Glutamatergic neuron (in vitro differentiated cells): Measurements from ENCODE around the gene GPD2. TPM values are rescaled to one million over a fixed set of nuclear protein-coding genes. Genes with fewer than 3 reads are reported as not detected.

ENCODE experiments used
- DNase-seq: peaks from one replicate; pipeline ENCODE4 v3.0.0; 2022
- H3K27ac Mint-ChIP-seq: one replicate; pipeline ENCODE4 v1.8.0; 2020; ENCODE audit warnings: mild to moderate bottlenecking, mixed read lengths, inconsistent platforms; ENCODE audit not compliant: unreplicated experiment
- H3K27me3 Mint-ChIP-seq: one replicate; pipeline ENCODE4 v1.8.0; 2020; ENCODE audit warnings: mild to moderate bottlenecking, moderate library complexity, mixed read lengths, inconsistent platforms; ENCODE audit not compliant: unreplicated experiment
- H3K36me3 Mint-ChIP-seq: one replicate; pipeline ENCODE4 v1.8.0; 2020; ENCODE audit warnings: mild to moderate bottlenecking, mixed read lengths, inconsistent platforms; ENCODE audit not compliant: unreplicated experiment
- H3K4me1 Mint-ChIP-seq: one replicate; pipeline ENCODE4 v1.8.0; 2020; ENCODE audit warnings: mild to moderate bottlenecking, low read depth, mixed read lengths, inconsistent platforms; ENCODE audit not compliant: unreplicated experiment
- H3K4me3 Mint-ChIP-seq: one replicate; pipeline ENCODE4 v1.8.0; 2020; ENCODE audit warnings: mild to moderate bottlenecking, mixed read lengths, inconsistent platforms; ENCODE audit not compliant: unreplicated experiment
- H3K9me3 Mint-ChIP-seq: one replicate; pipeline ENCODE4 v1.8.0; 2020; ENCODE audit warnings: mild to moderate bottlenecking, moderate library complexity, mixed read lengths, inconsistent platforms; ENCODE audit not compliant: unreplicated experiment
- CTCF ChIP-seq: fragments of 200-600 bp; sonication (generic); IDR thresholded peaks from one replicate; pipeline ENCODE4 v1.5.0; 2021; ENCODE audit not compliant: partially characterized antibody, unreplicated experiment
- total RNA-seq: library from RNA; stranded (reverse); fragmentation: NEBNext Ultra II Directional; extraction: Animal tissue kit (Norgen Biotek cat#: 25700); gene quantifications from one replicate; pipeline ENCODE4 v1.2.1, GENCODE V29; 2021; ENCODE audit not compliant: unreplicated experiment

GPD2 gene
- total RNA-seq, 1 donor from 2014 or later: 26.2 TPM

GRCh38 chr2:156466739-156467405 lies 30.7 kb downstream of the GPD2 start:
- no peaks in the 10 kb centered on the region for H3K36me3 Mint-ChIP-seq
- H3K9me3 Mint-ChIP-seq: no peaks in the 10 kb centered on the region
- no peak for DNase-seq
- H3K4me3 Mint-ChIP-seq: no peak overlapping the region
- no peak for TF ChIP-seq CTCF
- H3K27me3 Mint-ChIP-seq: peaks cover 2% of the 10 kb centered on the region
- H3K27ac Mint-ChIP-seq: peak overlapping the region; percentile 19
- H3K4me1 Mint-ChIP-seq: peaks cover 10% of the 10 kb centered on the region

- Mint-ChIP-seq H3K4me3 (no peak overlapping the region), H3K36me3 (no peaks in the 10 kb centered on the region), H3K9me3 (no peaks in the 10 kb centered on the region), H3K4me1 (peaks cover 10% of the 10 kb centered on the region), H3K27me3 (peaks cover 2% of the 10 kb centered on the region), H3K27ac (no peak overlapping the region)
- no peak for TF ChIP-seq CTCF
- DNase-seq: no peak
These were observed 34.9 kb downstream of the GPD2 start for GRCh38 chr2:156470975-156471583.

GRCh38 chr2:156471762-156472161 lies 35.6 kb downstream of the GPD2 start:
- Mint-ChIP-seq H3K9me3 (no peaks in the 10 kb centered on the region), H3K36me3 (no peaks in the 10 kb centered on the region), H3K4me3 (no peak overlapping the region), H3K27me3 (peaks cover 2% of the 10 kb centered on the region), H3K4me1 (peaks cover 10% of the 10 kb centered on the region), H3K27ac (no peak overlapping the region)
- TF ChIP-seq CTCF: no peak
- no peak for DNase-seq

GRCh38 chr2:156472686-156473085 lies 36.5 kb downstream of the GPD2 start:
- Mint-ChIP-seq H3K27me3 (peaks cover 2% of the 10 kb centered on the region), H3K36me3 (no peaks in the 10 kb centered on the region), H3K9me3 (no peaks in the 10 kb centered on the region), H3K4me3 (no peak overlapping the region), H3K27ac (no peak overlapping the region), H3K4me1 (peaks cover 5% of the 10 kb centered on the region)
- no peak for TF ChIP-seq CTCF
- no peak for DNase-seq

- H3K27me3 Mint-ChIP-seq: peaks cover 2% of the 10 kb centered on the region
- no peaks in the 10 kb centered on the region for H3K9me3 Mint-ChIP-seq
- TF ChIP-seq CTCF: no peak
- H3K4me1 Mint-ChIP-seq: no peaks in the 10 kb centered on the region
- DNase-seq: no peak
- no peaks in the 10 kb centered on the region for H3K36me3 Mint-ChIP-seq
- no peak overlapping the region for H3K4me3 Mint-ChIP-seq
- no peak overlapping the region for H3K27ac Mint-ChIP-seq
These were observed 37.3 kb downstream of the GPD2 start for GRCh38 chr2:156473445-156473844.
